Ascending aorta (tissue), 2 donors: ENCODE measurements around the gene KRT6B. TPM values are rescaled to one million over a fixed set of nuclear protein-coding genes. Genes with fewer than 3 reads are reported as not detected.
"Not testable (repeated sequence)": the region's sequence is repeated elsewhere in the genome, so short reads cannot be mapped to it uniquely, and the experiment has no call there.

Experiments
- DNase-seq, 2 donors: peaks; one replicate each; pipeline ENCODE4 v3.0.0-alpha.2; 2019; ENCODE audit warnings: low spot score in 2 of 2
- H3K27ac ChIP-seq, 2 donors: fragments of 200-600 bp; sonication (generic); one replicate each; pipeline ENCODE4 v1.5.1; 2016 to 2017; ENCODE audit warnings: mild to moderate bottlenecking in 1 of 2
- H3K27me3 ChIP-seq: fragments of 200-600 bp; sonication (generic); one replicate; pipeline ENCODE4 v1.5.1; 2017
- H3K36me3 ChIP-seq, 2 donors: fragments of 200-600 bp; sonication (generic); one replicate each; pipeline ENCODE4 v1.5.1; 2016
- H3K4me1 ChIP-seq, 2 donors: fragments of 200-600 bp; sonication (generic); one replicate each; pipeline ENCODE4 v1.5.1; 2016 to 2017; ENCODE audit warnings: mild to moderate bottlenecking in 1 of 2
- H3K4me3 ChIP-seq, 2 donors: fragments of 200-600 bp; sonication (generic); one replicate each; pipeline ENCODE4 v1.5.1; 2016 to 2017; ENCODE audit warnings: mild to moderate bottlenecking in 1 of 2
- H3K9me3 ChIP-seq, 2 donors: fragments of 200-600 bp; sonication (generic); one replicate each; pipeline ENCODE4 v1.5.1; 2016
- intact Hi-C: fragments of 100-400 bp; cut with DNase I; formaldehyde crosslinking; loops from one replicate; pipeline ENCODE4 v1.15.1; 2023
- total RNA-seq: library from RNA; depleted of rRNA; stranded (reverse); fragments of >200 nt; gene quantifications from one replicate; pipeline ENCODE4 v1.1.0, GENCODE V29; 2016
- TF ChIP-seq, protein P1 (sequence below), 3 experiments: fragments of 200-600 bp in 2 of 3; fragments of 450-650 bp in 1 of 3; sonication (generic) in 2 of 3; IDR thresholded peaks; one replicate each; pipeline ENCODE4 v1.5.1; 2016 to 2019; ENCODE audit warnings: antibody characterized with exemption in 3 of 3, mild to moderate bottlenecking in 1 of 3, moderate library complexity in 1 of 3

KRT6B gene
- total RNA-seq, 1 donor from 2014 or later, result 0.32 TPM

DNA sequence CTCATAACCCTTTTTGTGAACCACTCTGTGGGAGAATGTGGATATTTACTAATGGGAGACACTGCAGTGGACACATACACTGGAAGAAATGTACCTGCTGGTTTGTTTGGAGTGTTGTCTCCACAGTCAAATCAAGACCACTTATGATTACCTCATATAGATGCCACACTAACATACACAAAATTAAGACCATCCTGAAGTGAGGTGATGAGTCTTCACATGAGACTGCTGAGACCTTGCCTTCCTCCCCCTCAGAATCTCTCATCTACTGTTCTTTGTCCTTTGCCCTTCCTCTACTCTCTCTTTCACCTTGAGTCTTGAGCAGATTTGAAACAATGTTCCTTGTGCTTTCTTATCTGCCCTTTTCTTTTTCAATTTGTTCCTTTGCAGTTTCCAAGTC, 36.8 kb upstream of the KRT6B start:
- no peaks in the 10 kb centered on the region for H3K36me3 ChIP-seq
- intact Hi-C loops, result no loop called here
- no peaks in the 10 kb centered on the region for H3K27me3 ChIP-seq
- no peaks in the 10 kb centered on the region for H3K4me1 ChIP-seq
- no peak overlapping the region for H3K4me3 ChIP-seq
- TF ChIP-seq, protein P1, sequence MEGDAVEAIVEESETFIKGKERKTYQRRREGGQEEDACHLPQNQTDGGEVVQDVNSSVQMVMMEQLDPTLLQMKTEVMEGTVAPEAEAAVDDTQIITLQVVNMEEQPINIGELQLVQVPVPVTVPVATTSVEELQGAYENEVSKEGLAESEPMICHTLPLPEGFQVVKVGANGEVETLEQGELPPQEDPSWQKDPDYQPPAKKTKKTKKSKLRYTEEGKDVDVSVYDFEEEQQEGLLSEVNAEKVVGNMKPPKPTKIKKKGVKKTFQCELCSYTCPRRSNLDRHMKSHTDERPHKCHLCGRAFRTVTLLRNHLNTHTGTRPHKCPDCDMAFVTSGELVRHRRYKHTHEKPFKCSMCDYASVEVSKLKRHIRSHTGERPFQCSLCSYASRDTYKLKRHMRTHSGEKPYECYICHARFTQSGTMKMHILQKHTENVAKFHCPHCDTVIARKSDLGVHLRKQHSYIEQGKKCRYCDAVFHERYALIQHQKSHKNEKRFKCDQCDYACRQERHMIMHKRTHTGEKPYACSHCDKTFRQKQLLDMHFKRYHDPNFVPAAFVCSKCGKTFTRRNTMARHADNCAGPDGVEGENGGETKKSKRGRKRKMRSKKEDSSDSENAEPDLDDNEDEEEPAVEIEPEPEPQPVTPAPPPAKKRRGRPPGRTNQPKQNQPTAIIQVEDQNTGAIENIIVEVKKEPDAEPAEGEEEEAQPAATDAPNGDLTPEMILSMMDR (IDR thresholded peaks at IDR 0.05), result no peak
- H3K27ac ChIP-seq, result no peak overlapping the region
- H3K9me3 ChIP-seq, result no peaks in the 10 kb centered on the region
- no peak for DNase-seq

DNA sequence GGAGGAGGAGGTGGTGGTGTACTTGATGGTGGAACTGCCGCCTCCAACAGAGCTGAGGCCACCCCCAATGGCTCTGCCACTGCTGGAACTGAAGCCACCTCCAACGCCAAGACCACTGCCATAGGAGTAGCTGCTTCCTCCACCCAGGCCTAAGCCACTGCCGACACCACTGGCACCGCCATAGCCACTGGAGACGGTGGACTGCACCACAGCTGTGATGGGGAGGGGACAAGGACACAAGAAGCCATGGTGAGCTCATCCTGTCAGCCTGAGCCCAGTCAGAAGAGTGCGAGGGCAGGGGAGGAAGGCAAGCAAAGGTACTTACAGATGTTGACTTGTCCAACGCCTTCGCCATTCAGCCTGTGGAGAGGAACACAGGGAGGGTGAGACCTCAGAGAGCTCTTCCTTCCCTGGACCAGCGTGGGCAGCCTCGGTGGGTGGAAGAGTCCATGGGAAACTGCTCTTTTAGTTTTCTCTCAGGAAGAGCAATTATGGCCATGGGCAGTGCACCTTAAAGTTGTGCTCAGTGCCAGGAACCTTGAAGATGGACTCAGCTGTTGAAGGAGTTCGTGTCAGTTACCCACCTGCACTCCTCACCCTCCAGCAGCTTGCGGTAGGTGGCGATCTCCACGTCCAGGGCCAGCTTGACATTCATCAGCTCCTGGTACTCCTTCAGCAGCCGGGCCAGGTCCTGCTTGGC, 35.9 kb upstream of the KRT6B start:
- DNase-seq, H3K4me3 ChIP-seq, H3K27me3 ChIP-seq, H3K27ac ChIP-seq, H3K36me3 ChIP-seq, H3K4me1 ChIP-seq, intact Hi-C loops, H3K9me3 ChIP-seq: not testable (repeated sequence)

DNA sequence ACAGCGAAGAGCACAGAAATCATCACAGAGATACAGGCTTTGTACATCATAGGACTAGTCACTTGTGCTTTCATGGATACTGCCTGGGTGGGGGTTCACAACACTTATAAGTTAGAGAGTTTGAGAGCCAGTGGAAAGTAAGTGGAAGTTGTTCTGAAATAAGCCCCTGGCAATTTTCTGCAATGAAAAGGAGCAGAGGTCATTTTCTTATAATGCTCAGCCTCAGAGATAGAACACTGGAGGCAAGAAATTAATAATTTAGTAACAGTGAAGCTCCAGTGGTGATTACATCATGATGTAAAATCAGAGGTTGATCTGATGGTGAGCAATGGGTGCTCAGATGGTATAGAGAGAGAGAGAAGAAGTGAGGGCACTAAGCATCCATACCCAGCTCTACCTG, 35.3 kb upstream of the KRT6B start:
- H3K4me1 ChIP-seq, result no peaks in the 10 kb centered on the region
- intact Hi-C loops, result no loop called here
- H3K4me3 ChIP-seq, result no peak overlapping the region
- no peaks in the 10 kb centered on the region for H3K27me3 ChIP-seq
- no peaks in the 10 kb centered on the region for H3K36me3 ChIP-seq
- H3K9me3 ChIP-seq, result no peaks in the 10 kb centered on the region
- no peak for DNase-seq
- H3K27ac ChIP-seq, result no peak overlapping the region
- TF ChIP-seq, protein P1 (IDR thresholded peaks at IDR 0.05), result no peak

DNA sequence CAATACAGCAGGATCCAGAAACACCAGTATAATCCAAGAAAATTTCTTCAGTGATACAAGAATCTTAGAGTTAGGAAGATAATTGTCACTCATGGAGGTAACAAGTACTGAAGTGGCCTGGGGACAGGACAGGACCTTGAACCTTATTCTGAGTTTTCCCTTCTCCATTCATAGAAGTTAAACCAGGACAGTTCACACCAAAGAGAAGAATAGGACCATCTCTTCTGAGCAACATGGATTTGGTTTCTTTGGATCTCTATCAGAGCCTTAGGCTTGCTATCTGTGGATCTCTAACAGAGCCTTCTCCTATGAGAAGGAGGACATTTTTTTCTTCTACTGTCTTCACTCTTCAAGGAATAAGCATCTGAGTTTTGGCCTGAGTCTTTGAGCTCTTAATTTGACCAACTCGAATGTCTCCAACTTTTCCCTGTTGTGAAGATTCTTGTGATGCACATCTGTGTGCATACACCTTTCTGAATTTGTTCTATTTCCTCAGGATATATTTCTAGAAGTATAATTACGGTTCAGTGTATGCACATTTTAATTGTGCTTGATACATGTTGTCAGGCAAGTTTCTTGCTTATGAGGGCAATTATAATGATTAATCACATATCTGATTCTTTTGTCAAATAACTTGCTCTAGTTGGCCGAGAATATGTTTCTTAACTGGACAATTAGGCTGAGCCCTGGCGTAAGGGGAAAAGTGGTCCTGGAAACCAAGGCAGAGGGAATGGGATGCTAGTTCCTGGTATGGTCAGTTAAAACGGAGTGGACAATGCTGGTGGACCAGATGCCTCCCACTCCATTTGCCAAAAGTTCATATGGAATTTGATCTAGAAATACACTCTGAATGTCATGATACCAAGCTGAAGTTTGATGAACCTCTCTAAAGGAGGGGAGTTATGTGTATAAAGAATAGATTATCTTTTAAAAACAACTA, 34.5 kb upstream of the KRT6B start:
- no peaks in the 10 kb centered on the region for H3K9me3 ChIP-seq
- no peaks in the 10 kb centered on the region for H3K4me1 ChIP-seq
- DNase-seq, result no peak
- intact Hi-C loops, result no loop called here
- no peaks in the 10 kb centered on the region for H3K27me3 ChIP-seq
- H3K4me3 ChIP-seq, result no peak overlapping the region
- no peak overlapping the region for H3K27ac ChIP-seq
- TF ChIP-seq, protein P1 (IDR thresholded peaks at IDR 0.05), result no peak
- no peaks in the 10 kb centered on the region for H3K36me3 ChIP-seq

DNA sequence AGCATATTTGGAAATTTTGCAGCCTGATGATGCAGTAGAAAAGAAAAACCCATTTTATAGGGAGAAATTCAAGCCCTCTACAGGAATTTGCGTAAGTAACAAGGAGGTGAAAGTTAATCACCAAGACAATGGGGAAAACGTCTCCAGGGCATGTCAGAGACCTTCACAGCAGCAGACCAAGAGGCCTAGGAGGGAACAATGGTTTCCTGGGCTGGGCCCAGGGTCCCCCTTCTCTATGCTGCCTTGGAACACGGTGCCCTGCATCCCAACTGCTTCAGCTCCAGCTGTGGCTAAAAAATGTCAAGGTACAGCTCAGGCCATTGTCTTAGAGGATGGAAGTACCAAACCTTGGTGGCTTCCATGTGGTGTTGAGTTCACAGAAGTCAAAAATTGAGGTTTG, 28.1 kb upstream of the KRT6B start:
- Histone ChIP-seq H3K9me3 (no peaks in the 10 kb centered on the region), H3K4me3 (no peak overlapping the region), H3K27me3 (no peaks in the 10 kb centered on the region), H3K36me3 (no peaks in the 10 kb centered on the region), H3K4me1 (no peaks in the 10 kb centered on the region), H3K27ac (no peak overlapping the region)
- DNase-seq, result no peak
- TF ChIP-seq, protein P1 (IDR thresholded peaks at IDR 0.05), result no peak
- intact Hi-C loops, result no loop called here

DNA sequence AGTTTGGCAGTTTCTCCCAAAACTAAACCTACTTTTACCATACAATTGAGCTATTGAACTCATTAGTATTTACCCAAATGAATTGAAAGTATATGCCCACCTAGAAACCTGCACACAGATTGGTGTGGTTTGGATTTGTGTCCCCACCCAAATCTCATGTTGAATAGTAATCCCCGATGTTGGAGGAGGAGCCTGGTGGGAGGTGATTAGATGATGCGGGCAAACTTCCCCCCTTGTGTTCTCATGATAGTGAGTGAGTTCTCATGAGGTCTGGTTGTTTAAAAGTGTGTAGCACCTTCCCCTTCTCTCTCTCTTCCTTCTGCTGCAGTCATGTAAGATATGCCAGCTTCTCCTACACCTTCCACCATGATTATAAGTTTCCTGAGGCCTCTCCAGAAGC, 25.7 kb upstream of the KRT6B start:
- Histone ChIP-seq H3K27me3 (no peaks in the 10 kb centered on the region), H3K9me3 (no peaks in the 10 kb centered on the region), H3K4me1 (no peaks in the 10 kb centered on the region), H3K36me3 (no peaks in the 10 kb centered on the region), H3K27ac (no peak overlapping the region), H3K4me3 (no peak overlapping the region)
- TF ChIP-seq, protein P1 (IDR thresholded peaks at IDR 0.05), result no peak
- intact Hi-C loops, result no loop called here
- no peak for DNase-seq
